22Rv1 (cell line): ENCODE results near the gene C7orf33.
"Not testable (repeated sequence)": the region's sequence is repeated elsewhere in the genome, so short reads cannot be mapped to it uniquely, and the experiment has no call there.

Source experiments
- H3K27ac ChIP-seq: fragments of 450-650 bp; 2 replicates; pipeline ENCODE4 v1.5.1; 2017
- CTCF ChIP-seq: fragments of 450-650 bp; IDR thresholded peaks from 2 replicates; pipeline ENCODE4 v1.5.1; 2017; ENCODE audit warnings: mild to moderate bottlenecking
- ZFX ChIP-seq: fragments of 450-650 bp; IDR thresholded peaks from 2 replicates; pipeline ENCODE4 v1.6.1; 2017; ENCODE audit warnings: antibody characterized with exemption, borderline replicate concordance

Gene C7orf33

DNA sequence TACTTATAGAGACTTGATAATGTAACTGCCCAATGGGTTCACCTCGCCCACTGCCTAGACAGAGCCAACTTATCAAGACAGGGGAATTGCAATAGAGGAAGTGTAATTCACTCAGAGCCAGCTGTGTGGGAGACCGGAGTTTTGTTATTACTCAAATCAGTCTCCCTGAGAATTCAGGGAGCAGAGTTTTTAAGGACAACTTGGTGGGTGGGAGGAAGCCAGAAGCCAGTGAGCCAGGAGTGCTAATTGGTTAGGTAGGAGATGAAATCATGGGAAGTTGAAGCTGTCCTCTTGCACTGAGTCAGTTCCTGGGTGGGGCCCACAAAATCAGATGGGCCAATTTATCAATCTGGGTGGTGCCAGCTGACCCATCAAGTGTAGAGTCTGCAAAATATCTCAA lies 20.1 kb upstream of the C7orf33 start:
- TF ChIP-seq ZFX, result no peak
- TF ChIP-seq CTCF, result no peak
- no peak overlapping the region for H3K27ac ChIP-seq

DNA sequence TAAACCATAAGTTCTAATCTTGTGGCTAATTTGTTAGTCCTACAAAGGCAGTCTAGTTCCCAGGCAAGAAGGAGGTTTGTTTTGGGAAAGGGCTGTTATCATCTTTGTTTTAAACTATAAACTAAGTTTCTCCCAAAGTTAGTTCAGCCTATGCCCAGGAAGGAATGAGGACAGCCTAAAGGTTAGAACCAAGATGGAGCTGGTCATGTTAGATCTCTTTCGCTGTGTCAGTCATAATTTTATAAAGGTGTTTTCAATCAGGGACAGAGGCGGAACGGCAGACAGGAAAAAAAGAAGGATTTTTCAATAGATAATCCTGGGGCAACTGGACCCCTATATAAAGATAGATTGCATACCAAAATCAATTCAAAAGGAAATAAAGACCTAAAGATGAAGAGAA lies 19.6 kb upstream of the C7orf33 start:
- H3K27ac ChIP-seq, result not testable (repeated sequence)

DNA sequence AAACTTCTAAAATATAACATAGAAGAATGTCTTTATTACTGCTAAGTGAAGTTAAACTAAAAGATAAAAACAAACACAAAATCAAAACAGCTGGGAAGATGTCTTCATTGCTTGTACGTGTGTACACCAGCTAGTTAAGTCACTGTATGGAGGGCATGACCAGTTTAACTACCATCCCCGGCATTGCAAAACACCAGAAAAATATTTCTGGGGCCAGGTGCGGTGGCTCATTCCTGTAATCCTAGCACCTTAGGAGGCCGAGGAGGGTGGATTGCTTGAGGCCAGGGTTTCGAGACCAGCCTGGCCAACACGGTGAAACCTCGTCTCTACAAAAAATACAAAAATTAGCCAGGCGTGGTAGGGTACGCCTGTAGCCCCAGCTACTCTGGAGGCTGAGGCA lies 19.2 kb upstream of the C7orf33 start:
- TF ChIP-seq CTCF (no peak), ZFX (no peak)
- no peak overlapping the region for H3K27ac ChIP-seq

GRCh38 chr7:148572067-148572522 lies 18.5 kb upstream of the C7orf33 start:
- TF ChIP-seq CTCF, result no peak
- no peak for TF ChIP-seq ZFX

GRCh38 chr7:148573581-148573980 lies 17.0 kb upstream of the C7orf33 start:
- not testable (repeated sequence) for H3K27ac ChIP-seq

More at GRCh38 chr7:148572067-148572522, 18.5 kb upstream of the C7orf33 start:
- H3K27ac ChIP-seq, result no peak overlapping the region

DNA sequence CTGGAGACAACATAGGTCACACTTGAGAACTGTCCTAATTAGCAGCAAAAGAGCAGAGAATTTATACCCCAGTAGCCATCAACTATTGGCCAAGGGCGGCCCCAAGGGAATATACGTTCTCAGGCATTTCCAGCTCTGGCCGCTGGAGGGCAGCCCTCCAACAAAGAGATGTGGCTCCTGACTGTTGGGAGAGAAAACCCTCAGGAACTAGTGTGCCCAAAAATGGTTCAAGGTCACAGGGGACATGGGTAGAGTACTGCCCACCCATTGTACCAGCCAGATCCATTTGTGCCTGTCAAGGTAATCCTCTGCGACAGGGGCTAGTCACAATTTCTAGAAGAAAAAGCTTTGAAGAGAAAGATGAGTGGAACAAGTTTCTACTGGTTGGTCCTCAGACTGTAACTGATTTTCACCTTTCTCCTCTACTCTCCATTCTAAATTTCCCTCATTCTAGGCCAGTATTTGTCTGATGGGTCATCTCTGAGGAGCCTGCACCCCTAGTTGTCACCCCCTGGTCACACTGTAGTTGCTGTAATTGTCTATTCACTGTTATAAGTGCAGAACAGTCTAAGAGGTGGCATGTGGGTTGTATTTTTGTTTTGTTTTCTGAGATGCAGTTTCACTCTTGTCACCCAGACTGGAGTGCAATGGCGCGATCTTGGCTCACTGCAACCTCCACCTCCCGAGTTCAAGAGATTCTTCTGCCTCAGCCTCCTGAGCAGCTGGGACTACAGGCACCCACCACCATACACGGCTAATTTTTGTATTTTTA lies 14.7 kb upstream of the C7orf33 start:
- TF ChIP-seq CTCF, result peak; percentile 97
- TF ChIP-seq ZFX, result no peak
- H3K27ac ChIP-seq, result no peak overlapping the region

DNA sequence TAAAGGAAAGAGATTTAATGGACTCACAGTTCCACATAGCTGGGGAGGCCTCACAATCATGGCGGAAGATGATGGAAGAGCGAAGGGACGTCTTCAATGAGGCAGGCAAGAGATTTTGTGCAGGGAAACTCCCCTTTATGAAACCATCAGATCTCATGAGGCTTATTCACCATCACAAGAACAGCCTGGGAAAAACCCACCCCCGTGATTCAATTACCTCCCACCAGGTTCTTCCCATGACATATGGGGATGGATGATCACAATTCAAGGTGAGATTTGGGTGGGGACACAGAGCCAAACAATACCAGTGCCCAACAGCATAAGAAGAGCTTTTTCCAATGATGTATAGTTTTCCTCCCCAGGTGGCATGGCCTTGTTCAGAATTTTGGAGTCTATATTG lies 11.2 kb upstream of the C7orf33 start:
- TF ChIP-seq ZFX, result no peak
- no peak for TF ChIP-seq CTCF
- H3K27ac ChIP-seq, result no peak overlapping the region

GRCh38 chr7:148580446-148580845 lies 10.1 kb upstream of the C7orf33 start:
- no peak for TF ChIP-seq ZFX
- TF ChIP-seq CTCF, result no peak
- H3K27ac ChIP-seq, result no peak overlapping the region
